K562 (cell line): ENCODE measurements around the gene AFF3. TPM values are rescaled to one million over a fixed set of nuclear protein-coding genes. Genes with fewer than 3 reads are reported as not detected.

ENCODE experiments used
- ASH1L ChIP-seq: fragments of 450-650 bp; IDR thresholded peaks from 2 replicates; pipeline ENCODE4 v1.6.1; 2018; ENCODE audit warnings: borderline replicate concordance, mild to moderate bottlenecking, low read depth; ENCODE audit not compliant: partially characterized antibody
- IFI16 ChIP-seq: fragments of 250-450 bp; sonication (Bioruptor Pico); IDR thresholded peaks from 2 replicates; pipeline ENCODE4 v2.1.2; 2022; ENCODE audit warnings: mild to moderate bottlenecking, inconsistent platforms
- PPARD ChIP-seq: fragments of 250-450 bp; sonication (Bioruptor Pico); IDR thresholded peaks from 2 replicates; pipeline ENCODE4 v1.8.0; 2022; ENCODE audit warnings: inconsistent platforms, mild to moderate bottlenecking, moderate library complexity
- PRDM10 ChIP-seq: fragments of 450-650 bp; IDR thresholded peaks from 2 replicates; pipeline ENCODE4 v1.6.1; 2018; ENCODE audit not compliant: partially characterized antibody
- SNAPC5 ChIP-seq: fragments of 250-450 bp; sonication (Bioruptor Pico); IDR thresholded peaks from 2 replicates; pipeline ENCODE4 v1.8.0; 2021; ENCODE audit warnings: moderate library complexity, mild to moderate bottlenecking, inconsistent platforms
- TARDBP ChIP-seq: fragments of 450-650 bp; IDR thresholded peaks from 2 replicates; pipeline ENCODE4 v1.6.1; 2016
- ZNF76 ChIP-seq: fragments of 250-450 bp; sonication (Bioruptor Pico); IDR thresholded peaks from 2 replicates; pipeline ENCODE4 v1.4.0; 2020; ENCODE audit warnings: mild to moderate bottlenecking, moderate library complexity, borderline replicate concordance
- polyA plus RNA-seq, 8 experiments: library from polyadenylated mRNA; depleted of rRNA in 4 of 8; stranded (reverse) in 5 of 8; unstranded in 3 of 8; fragments of >200 nt; fragmentation: Nextera tagmentation in 2 of 8; fragmentation: Illumina TruSeq in 1 of 8; extraction: Ambion mirVana in 2 of 8; extraction: Trizol in 1 of 8; gene quantifications; 2 replicates each; pipeline versions ENCODE4 v1.2.1 to v1.2.3, GENCODE V29; 2011 to 2014; ENCODE audit warnings: inconsistent platforms in 1 of 8, missing spikeins in 1 of 8
- total RNA-seq, 7 experiments: library from RNA; depleted of rRNA in 6 of 7; stranded (reverse); fragments of >200 nt in 6 of 7; fragmentation: Illumina TruSeq in 2 of 7; extraction: Trizol in 2 of 7; gene quantifications; 2 replicates each; pipeline versions ENCODE4 v1.2.1 to v1.2.3, GENCODE V29; 2011 to 2021; ENCODE audit warnings: low replicate concordance in 1 of 7
- TF ChIP-seq, protein P1 (sequence below): fragments of 450-650 bp; conservative IDR thresholded peaks from 2 replicates; pipeline ENCODE4 v1.6.1; 2016; ENCODE audit warnings: missing genetic modification characterization, low read depth, mild to moderate bottlenecking, missing compliant biosample characterization, moderate library complexity

The AFF3 gene
- total and polyA plus RNA-seq, 9 of the 15 experiments (the other 6 are each of a cell fraction or from before 2014, with no cell fraction given): 0.02 to 0.11 TPM; not detected in 7

DNA sequence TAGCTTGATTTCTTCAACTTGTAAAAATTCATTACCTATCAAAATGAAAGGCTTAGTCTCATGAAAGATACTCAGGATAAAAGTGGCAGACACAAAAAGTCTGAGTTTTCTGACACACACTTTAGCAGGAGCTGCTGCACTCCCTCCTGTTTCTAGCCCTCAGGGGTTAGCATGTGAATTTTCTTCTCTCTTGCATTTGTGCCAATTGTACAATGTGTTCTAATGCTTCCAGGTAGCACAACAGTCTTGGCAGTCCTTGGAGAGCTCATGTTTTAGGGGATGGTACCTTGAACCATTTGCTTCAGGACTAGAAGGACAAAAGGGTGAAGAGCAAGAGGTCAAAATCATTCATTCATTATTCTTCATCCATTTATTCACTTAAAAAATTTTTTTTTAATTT is 316.8 kb downstream of the AFF3 start (continued):
- TF ChIP-seq PRDM10: no peak
- TF ChIP-seq ASH1L: no peak
- TF ChIP-seq SNAPC5 (CRISPR knock-in tag): no peak
- TF ChIP-seq ZNF76: no peak
- TF ChIP-seq, protein P1, sequence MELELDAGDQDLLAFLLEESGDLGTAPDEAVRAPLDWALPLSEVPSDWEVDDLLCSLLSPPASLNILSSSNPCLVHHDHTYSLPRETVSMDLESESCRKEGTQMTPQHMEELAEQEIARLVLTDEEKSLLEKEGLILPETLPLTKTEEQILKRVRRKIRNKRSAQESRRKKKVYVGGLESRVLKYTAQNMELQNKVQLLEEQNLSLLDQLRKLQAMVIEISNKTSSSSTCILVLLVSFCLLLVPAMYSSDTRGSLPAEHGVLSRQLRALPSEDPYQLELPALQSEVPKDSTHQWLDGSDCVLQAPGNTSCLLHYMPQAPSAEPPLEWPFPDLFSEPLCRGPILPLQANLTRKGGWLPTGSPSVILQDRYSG: no peak
- no peak for TF ChIP-seq PPARD
- no peak for TF ChIP-seq TARDBP
- no peak for TF ChIP-seq IFI16 (CRISPR knock-in tag)
